ENCODE results near the gene IFT88. TPM values are rescaled to one million over a fixed set of nuclear protein-coding genes. Genes with fewer than 3 reads are reported as not detected.

The IFT88 gene
- total RNA-seq, 1 experiment from 2014 or later: 12.3 TPM

DNA sequence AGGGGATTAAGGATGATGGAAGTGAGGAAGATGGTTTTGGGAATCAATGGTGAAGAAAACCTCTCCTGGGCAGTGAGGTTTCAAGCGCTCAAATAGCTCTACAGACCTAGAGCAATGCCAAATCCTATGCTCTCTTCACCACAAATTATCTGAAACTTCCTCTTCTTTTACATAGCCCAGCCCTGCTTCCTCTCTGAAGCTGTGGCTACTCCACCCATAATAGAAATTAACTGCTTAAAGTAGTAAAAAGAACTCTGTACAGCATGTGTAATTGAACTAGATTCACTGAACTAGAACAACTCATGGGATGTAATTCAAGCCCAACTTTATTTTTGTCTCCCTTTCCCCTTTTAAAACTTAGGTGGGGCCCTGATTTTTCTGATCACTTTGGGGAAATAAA lies 20.4 kb upstream of the IFT88 start:
- in situ Hi-C loops (cut with HindIII; ENCODE audit: low pct_unique_long_range_greater_than_20kb, low sequenced_read_pairs) (no loop called here), intact Hi-C loops (cut with micrococcal nuclease; ENCODE audit: unreplicated experiment) (no loop called here)
- Histone ChIP-seq H3K27me3 (ENCODE audit: control insufficient read depth, insufficient read depth, low read length) (no peaks in the 10 kb centered on the region), H3K36me3 (ENCODE audit: control insufficient read depth, insufficient read depth, low read length) (no peaks in the 10 kb centered on the region), H3K4me3 (ENCODE audit: low read depth in 2 of 2, low read length in 2 of 2) (no peak overlapping the region), H3K4me1 (ENCODE audit: control insufficient read depth, insufficient read depth, low read length) (no peaks in the 10 kb centered on the region), H3K9me3 (ENCODE audit: control insufficient read depth, insufficient read depth, low read depth, low read length) (no peaks in the 10 kb centered on the region), H3K27ac (ENCODE audit: low read length) (no peak overlapping the region)
- POLR2A ChIA-PET: interaction anchor here (0.6 kb wide), 1 partner anchor 10 kb away, joined by 5 read pairs; no protein-coding TSS in a partner anchor
- BruUV-seq (replicated peaks): no TSS peak
- TF ChIP-seq, protein P1, sequence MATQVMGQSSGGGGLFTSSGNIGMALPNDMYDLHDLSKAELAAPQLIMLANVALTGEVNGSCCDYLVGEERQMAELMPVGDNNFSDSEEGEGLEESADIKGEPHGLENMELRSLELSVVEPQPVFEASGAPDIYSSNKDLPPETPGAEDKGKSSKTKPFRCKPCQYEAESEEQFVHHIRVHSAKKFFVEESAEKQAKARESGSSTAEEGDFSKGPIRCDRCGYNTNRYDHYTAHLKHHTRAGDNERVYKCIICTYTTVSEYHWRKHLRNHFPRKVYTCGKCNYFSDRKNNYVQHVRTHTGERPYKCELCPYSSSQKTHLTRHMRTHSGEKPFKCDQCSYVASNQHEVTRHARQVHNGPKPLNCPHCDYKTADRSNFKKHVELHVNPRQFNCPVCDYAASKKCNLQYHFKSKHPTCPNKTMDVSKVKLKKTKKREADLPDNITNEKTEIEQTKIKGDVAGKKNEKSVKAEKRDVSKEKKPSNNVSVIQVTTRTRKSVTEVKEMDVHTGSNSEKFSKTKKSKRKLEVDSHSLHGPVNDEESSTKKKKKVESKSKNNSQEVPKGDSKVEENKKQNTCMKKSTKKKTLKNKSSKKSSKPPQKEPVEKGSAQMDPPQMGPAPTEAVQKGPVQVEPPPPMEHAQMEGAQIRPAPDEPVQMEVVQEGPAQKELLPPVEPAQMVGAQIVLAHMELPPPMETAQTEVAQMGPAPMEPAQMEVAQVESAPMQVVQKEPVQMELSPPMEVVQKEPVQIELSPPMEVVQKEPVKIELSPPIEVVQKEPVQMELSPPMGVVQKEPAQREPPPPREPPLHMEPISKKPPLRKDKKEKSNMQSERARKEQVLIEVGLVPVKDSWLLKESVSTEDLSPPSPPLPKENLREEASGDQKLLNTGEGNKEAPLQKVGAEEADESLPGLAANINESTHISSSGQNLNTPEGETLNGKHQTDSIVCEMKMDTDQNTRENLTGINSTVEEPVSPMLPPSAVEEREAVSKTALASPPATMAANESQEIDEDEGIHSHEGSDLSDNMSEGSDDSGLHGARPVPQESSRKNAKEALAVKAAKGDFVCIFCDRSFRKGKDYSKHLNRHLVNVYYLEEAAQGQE (IDR thresholded peaks at IDR 0.05; ENCODE audit: insufficient read depth in 1 of 2, low read depth in 2 of 2, low read length in 1 of 2): no peak
- TF ChIP-seq TCF7L2 (IDR thresholded peaks at IDR 0.05; ENCODE audit: low read depth, low read length): no peak
- TF ChIP-seq, protein P2, sequence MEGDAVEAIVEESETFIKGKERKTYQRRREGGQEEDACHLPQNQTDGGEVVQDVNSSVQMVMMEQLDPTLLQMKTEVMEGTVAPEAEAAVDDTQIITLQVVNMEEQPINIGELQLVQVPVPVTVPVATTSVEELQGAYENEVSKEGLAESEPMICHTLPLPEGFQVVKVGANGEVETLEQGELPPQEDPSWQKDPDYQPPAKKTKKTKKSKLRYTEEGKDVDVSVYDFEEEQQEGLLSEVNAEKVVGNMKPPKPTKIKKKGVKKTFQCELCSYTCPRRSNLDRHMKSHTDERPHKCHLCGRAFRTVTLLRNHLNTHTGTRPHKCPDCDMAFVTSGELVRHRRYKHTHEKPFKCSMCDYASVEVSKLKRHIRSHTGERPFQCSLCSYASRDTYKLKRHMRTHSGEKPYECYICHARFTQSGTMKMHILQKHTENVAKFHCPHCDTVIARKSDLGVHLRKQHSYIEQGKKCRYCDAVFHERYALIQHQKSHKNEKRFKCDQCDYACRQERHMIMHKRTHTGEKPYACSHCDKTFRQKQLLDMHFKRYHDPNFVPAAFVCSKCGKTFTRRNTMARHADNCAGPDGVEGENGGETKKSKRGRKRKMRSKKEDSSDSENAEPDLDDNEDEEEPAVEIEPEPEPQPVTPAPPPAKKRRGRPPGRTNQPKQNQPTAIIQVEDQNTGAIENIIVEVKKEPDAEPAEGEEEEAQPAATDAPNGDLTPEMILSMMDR (IDR thresholded peaks at IDR 0.05): no peak
- no peak for TF ChIP-seq SIN3A (IDR thresholded peaks at IDR 0.05; ENCODE audit: borderline replicate concordance, insufficient read depth, low read depth, low read length)
- TF ChIP-seq POLR2AphosphoS5 (IDR thresholded peaks at IDR 0.05; ENCODE audit: low read depth, low read length): no peak
- CTCF ChIA-PET: no interaction called here
- no peak for DNase-seq (ENCODE audit: low read depth, low spot score)
- no peak for ATAC-seq

DNA sequence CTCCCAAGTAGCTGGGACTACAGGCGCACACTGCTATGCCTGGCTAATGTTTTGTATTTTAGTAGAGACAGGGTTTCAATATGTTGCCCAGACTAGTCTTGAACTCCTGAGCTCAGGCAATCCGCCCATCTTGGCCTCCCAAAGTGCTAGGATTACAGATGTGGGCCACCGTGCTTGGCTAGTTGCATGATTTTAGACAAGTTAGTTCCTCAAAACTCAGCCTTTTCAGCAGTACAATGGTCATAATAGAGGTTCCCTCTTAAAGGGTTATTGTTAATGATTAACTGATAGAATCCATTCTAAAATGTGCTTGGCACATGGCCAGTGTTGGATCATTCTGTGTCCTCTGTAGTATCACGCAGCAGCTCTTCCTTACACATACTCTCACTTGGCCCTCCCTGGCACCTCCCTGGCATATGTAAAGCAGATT lies 19.5 kb upstream of the IFT88 start:
- DNase-seq (ENCODE audit: low read depth, low spot score) (no peak), ATAC-seq (no peak)
- H3K4me1 ChIP-seq (ENCODE audit: control insufficient read depth, insufficient read depth, low read length): no peaks in the 10 kb centered on the region
- ChIA-PET CTCF (no interaction called here), POLR2A (no interaction called here)
- intact Hi-C loops (cut with micrococcal nuclease; ENCODE audit: unreplicated experiment): no loop called here
- no peaks in the 10 kb centered on the region for H3K27me3 ChIP-seq (ENCODE audit: control insufficient read depth, insufficient read depth, low read length)
- H3K27ac ChIP-seq (ENCODE audit: low read length): no peak overlapping the region
- no TSS peak for BruUV-seq (replicated peaks)
- no peaks in the 10 kb centered on the region for H3K9me3 ChIP-seq (ENCODE audit: control insufficient read depth, insufficient read depth, low read depth, low read length)
- no peak for TF ChIP-seq TCF7L2 (IDR thresholded peaks at IDR 0.05; ENCODE audit: low read depth, low read length)
- TF ChIP-seq, protein P1 (IDR thresholded peaks at IDR 0.05; ENCODE audit: insufficient read depth in 1 of 2, low read depth in 2 of 2, low read length in 1 of 2): no peak
- TF ChIP-seq POLR2AphosphoS5 (IDR thresholded peaks at IDR 0.05; ENCODE audit: low read depth, low read length): no peak
- no peak for TF ChIP-seq SIN3A (IDR thresholded peaks at IDR 0.05; ENCODE audit: borderline replicate concordance, insufficient read depth, low read depth, low read length)
- TF ChIP-seq, protein P2 (IDR thresholded peaks at IDR 0.05): no peak
- in situ Hi-C loops (cut with HindIII; ENCODE audit: low pct_unique_long_range_greater_than_20kb, low sequenced_read_pairs): no loop called here
- H3K4me3 ChIP-seq (ENCODE audit: low read depth in 2 of 2, low read length in 2 of 2): no peak overlapping the region
- H3K36me3 ChIP-seq (ENCODE audit: control insufficient read depth, insufficient read depth, low read length): no peaks in the 10 kb centered on the region

Data from Panc1 (cell line).